Measurements from ENCODE around the gene GRIK2.

Gene GRIK2

GRCh38 chr6:101816716-101817115 is 423.2 kb downstream of the GRIK2 start:
- DNase-seq: no peak

- DNase-seq: no peak
Observed at GRCh38 chr6:101818051-101818450, 424.5 kb downstream of the GRIK2 start.

- no peak for DNase-seq
Observed at GRCh38 chr6:101824551-101825345, 431.2 kb downstream of the GRIK2 start.

- no peak for DNase-seq
Observed at GRCh38 chr6:101826269-101826668, 432.8 kb downstream of the GRIK2 start.

- DNase-seq: no peak
Observed at GRCh38 chr6:101826678-101827077, 433.2 kb downstream of the GRIK2 start.

- DNase-seq: no peak
Observed at GRCh38 chr6:101830501-101831031, 437.1 kb downstream of the GRIK2 start.

- DNase-seq: no peak
Observed at GRCh38 chr6:101832371-101832770, 438.9 kb downstream of the GRIK2 start.

- no peak for DNase-seq
Observed at GRCh38 chr6:101840100-101840499, 446.6 kb downstream of the GRIK2 start.

- no peak for DNase-seq
Observed at GRCh38 chr6:101845172-101845571, 451.7 kb downstream of the GRIK2 start.

- no peak for DNase-seq
Observed at GRCh38 chr6:101845621-101846020, 452.1 kb downstream of the GRIK2 start.

- DNase-seq: no peak
Observed at GRCh38 chr6:101847690-101848089, 454.2 kb downstream of the GRIK2 start.

- no peak for DNase-seq
Observed at GRCh38 chr6:101851911-101852310, 458.4 kb downstream of the GRIK2 start.

GRCh38 chr6:101853231-101854085 is 459.9 kb downstream of the GRIK2 start:
- DNase-seq: no peak

- no peak for DNase-seq
Observed at GRCh38 chr6:101876431-101876830, 482.9 kb downstream of the GRIK2 start.

GRCh38 chr6:101878554-101879276 is 485.2 kb downstream of the GRIK2 start:
- no peak for DNase-seq

- DNase-seq: no peak
Observed at GRCh38 chr6:101879782-101880181, 486.3 kb downstream of the GRIK2 start.

- DNase-seq: no peak
Observed at GRCh38 chr6:101883505-101883904, 490.0 kb downstream of the GRIK2 start.

- DNase-seq: no peak
Observed at GRCh38 chr6:101887532-101887931, 494.0 kb downstream of the GRIK2 start.

GRCh38 chr6:101907356-101908217 is 514.1 kb downstream of the GRIK2 start:
- no peak for DNase-seq

GRCh38 chr6:101909366-101909765 is 515.9 kb downstream of the GRIK2 start:
- DNase-seq: no peak

GRCh38 chr6:101912311-101912710 is 518.8 kb downstream of the GRIK2 start:
- DNase-seq: no peak

- no peak for DNase-seq
Observed at GRCh38 chr6:101918471-101918870, 525.0 kb downstream of the GRIK2 start.
